Right hindlimb (tissue), 1 donor: ENCODE results near the gene KIF26B.
"Not testable (repeated sequence)": the region's sequence is repeated elsewhere in the genome, so short reads cannot be mapped to it uniquely, and the experiment has no call there.

Source experiments
- DNase-seq: peaks from one replicate; pipeline ENCODE4 v3.0.0-alpha.2; 2018

Gene KIF26B

GRCh38 chr1:245671966-245672767 is 517.4 kb downstream of the KIF26B start:
- no peak for DNase-seq

- DNase-seq, result not testable (repeated sequence)
Measured at GRCh38 chr1:245672836-245673656, 518.3 kb downstream of the KIF26B start.

GRCh38 chr1:245673881-245674414 is 519.2 kb downstream of the KIF26B start:
- no peak for DNase-seq

- DNase-seq, result no peak
Measured at GRCh38 chr1:245677461-245678240, 522.9 kb downstream of the KIF26B start.

GRCh38 chr1:245678860-245679411 is 524.2 kb downstream of the KIF26B start:
- DNase-seq, result no peak

- DNase-seq, result no peak
Measured at GRCh38 chr1:245679821-245680780, 525.3 kb downstream of the KIF26B start.

GRCh38 chr1:245682638-245683628 is 528.1 kb downstream of the KIF26B start:
- DNase-seq, result peak; percentile 90

- peak; percentile 76 for DNase-seq
Measured at GRCh38 chr1:245683676-245684075, 528.9 kb downstream of the KIF26B start.

GRCh38 chr1:245684166-245684565 is 529.4 kb downstream of the KIF26B start:
- peak; percentile 49 for DNase-seq

- DNase-seq, result peak; percentile 56
Measured at GRCh38 chr1:245684571-245684970, 529.8 kb downstream of the KIF26B start.

- no peak for DNase-seq
Measured at GRCh38 chr1:245685111-245685810, 530.5 kb downstream of the KIF26B start.

GRCh38 chr1:245686006-245686405 is 531.2 kb downstream of the KIF26B start:
- no peak for DNase-seq

- no peak for DNase-seq
Measured at GRCh38 chr1:245686446-245687030, 531.8 kb downstream of the KIF26B start.

GRCh38 chr1:245687152-245687635 is 532.4 kb downstream of the KIF26B start:
- DNase-seq, result no peak

- DNase-seq, result no peak
Measured at GRCh38 chr1:245687636-245688535, 533.1 kb downstream of the KIF26B start.

- DNase-seq, result no peak
Measured at GRCh38 chr1:245688536-245689453, 534.0 kb downstream of the KIF26B start.
